ENCODE measurements around the gene AVEN. TPM values are rescaled to one million over a fixed set of nuclear protein-coding genes. Genes with fewer than 3 reads are reported as not detected.

Gene AVEN
- total RNA-seq, 6 experiments from 2014 or later: 8.2 to 10.2 (median 9.4) TPM

- no peaks in the 10 kb centered on the region for H3K9me3 ChIP-seq
- DNase-seq (no peak), ATAC-seq (no peak)
- intact Hi-C loops (cut with DNase I): no loop called here
- H3K4me1 ChIP-seq: no peaks in the 10 kb centered on the region
- no peaks in the 10 kb centered on the region for H3K27me3 ChIP-seq
- no peaks in the 10 kb centered on the region for H3K36me3 ChIP-seq
- no peak overlapping the region for H3K4me3 ChIP-seq
- H3K27ac ChIP-seq: no peak overlapping the region
- WGBS (ENCODE audit: insufficient coverage, low coverage, low lambda C conversion rate, missing lambda C conversion rate): 70% methylated on average over 3 of the region's 10 CpGs
- TF ChIP-seq, protein P1, sequence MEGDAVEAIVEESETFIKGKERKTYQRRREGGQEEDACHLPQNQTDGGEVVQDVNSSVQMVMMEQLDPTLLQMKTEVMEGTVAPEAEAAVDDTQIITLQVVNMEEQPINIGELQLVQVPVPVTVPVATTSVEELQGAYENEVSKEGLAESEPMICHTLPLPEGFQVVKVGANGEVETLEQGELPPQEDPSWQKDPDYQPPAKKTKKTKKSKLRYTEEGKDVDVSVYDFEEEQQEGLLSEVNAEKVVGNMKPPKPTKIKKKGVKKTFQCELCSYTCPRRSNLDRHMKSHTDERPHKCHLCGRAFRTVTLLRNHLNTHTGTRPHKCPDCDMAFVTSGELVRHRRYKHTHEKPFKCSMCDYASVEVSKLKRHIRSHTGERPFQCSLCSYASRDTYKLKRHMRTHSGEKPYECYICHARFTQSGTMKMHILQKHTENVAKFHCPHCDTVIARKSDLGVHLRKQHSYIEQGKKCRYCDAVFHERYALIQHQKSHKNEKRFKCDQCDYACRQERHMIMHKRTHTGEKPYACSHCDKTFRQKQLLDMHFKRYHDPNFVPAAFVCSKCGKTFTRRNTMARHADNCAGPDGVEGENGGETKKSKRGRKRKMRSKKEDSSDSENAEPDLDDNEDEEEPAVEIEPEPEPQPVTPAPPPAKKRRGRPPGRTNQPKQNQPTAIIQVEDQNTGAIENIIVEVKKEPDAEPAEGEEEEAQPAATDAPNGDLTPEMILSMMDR (IDR thresholded peaks at IDR 0.05): no peak
- TF ChIP-seq POLR2A (IDR thresholded peaks at IDR 0.05): no peak
Measured at GRCh38 chr15:34047893-34048775, 9.1 kb upstream of the AVEN start.

GRCh38 chr15:34046471-34047145, 7.6 kb upstream of the AVEN start:
- no peaks in the 10 kb centered on the region for H3K4me1 ChIP-seq
- no peak for TF ChIP-seq POLR2A (IDR thresholded peaks at IDR 0.05)
- TF ChIP-seq, protein P1 (IDR thresholded peaks at IDR 0.05): no peak
- intact Hi-C loops (cut with DNase I): no loop called here
- H3K9me3 ChIP-seq: no peaks in the 10 kb centered on the region
- no peak overlapping the region for H3K4me3 ChIP-seq
- H3K36me3 ChIP-seq: no peaks in the 10 kb centered on the region
- no peaks in the 10 kb centered on the region for H3K27me3 ChIP-seq
- DNase-seq (no peak), ATAC-seq (no peak)
- no peak overlapping the region for H3K27ac ChIP-seq
- 90% methylated on average over 11 of the region's 16 CpGs for WGBS (ENCODE audit: insufficient coverage, low coverage, low lambda C conversion rate, missing lambda C conversion rate)

DNA sequence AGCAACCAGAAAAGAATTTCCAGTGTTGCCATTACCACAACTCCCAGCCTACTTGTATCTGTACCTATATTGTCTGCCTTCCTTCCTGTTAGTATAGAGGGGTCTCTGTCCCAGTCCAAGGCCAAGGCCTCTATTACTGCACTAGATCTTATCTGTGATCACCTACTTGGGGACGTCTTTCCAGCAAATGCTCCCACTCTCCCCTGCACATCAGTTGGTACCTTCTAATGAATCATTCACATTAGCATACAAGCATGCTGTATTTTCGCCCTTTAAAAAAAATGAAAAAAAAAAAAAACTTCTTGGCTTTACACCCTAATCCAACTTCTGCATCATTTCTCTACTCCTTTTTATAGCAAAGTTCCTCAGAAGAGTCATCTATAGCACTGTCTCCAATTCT, 4.8 kb upstream of the AVEN start:
- WGBS (ENCODE audit: insufficient coverage, low coverage, low lambda C conversion rate, missing lambda C conversion rate): 87% methylated on average over 2 of the region's 2 CpGs
- Histone ChIP-seq H3K4me1 (peaks cover 0 to 9% (median 0%) of the 10 kb centered on the region in 4 donors), H3K36me3 (no peaks in the 10 kb centered on the region), H3K27ac (no peak overlapping the region), H3K27me3 (no peaks in the 10 kb centered on the region), H3K9me3 (no peaks in the 10 kb centered on the region), H3K4me3 (no peak overlapping the region)
- no peak for DNase-seq
- no peak for ATAC-seq
- TF ChIP-seq, protein P1 (IDR thresholded peaks at IDR 0.05): no peak
- TF ChIP-seq POLR2A (IDR thresholded peaks at IDR 0.05): no peak
- intact Hi-C loops (cut with DNase I): no loop called here

- no peaks in the 10 kb centered on the region for H3K9me3 ChIP-seq
Measured at GRCh38 chr15:34043391-34043790, 4.4 kb upstream of the AVEN start.

More at GRCh38 chr15:34043391-34043790, 4.4 kb upstream of the AVEN start:
- intact Hi-C loops (cut with DNase I): no loop called here
- no peak overlapping the region for H3K4me3 ChIP-seq
- DNase-seq: no peak
- H3K27me3 ChIP-seq: no peaks in the 10 kb centered on the region
- no peak for ATAC-seq
- TF ChIP-seq POLR2A (IDR thresholded peaks at IDR 0.05): no peak
- TF ChIP-seq, protein P1 (IDR thresholded peaks at IDR 0.05): no peak
- no peaks in the 10 kb centered on the region for H3K36me3 ChIP-seq
- H3K4me1 ChIP-seq: peaks cover 0 to 9% (median 0%) of the 10 kb centered on the region in 4 donors
- WGBS (ENCODE audit: insufficient coverage, low coverage, low lambda C conversion rate, missing lambda C conversion rate): 86% methylated on average over 1 of the region's 1 CpG
- no peak overlapping the region for H3K27ac ChIP-seq

Measured in right lobe of liver (tissue), 6 donors.